Kidney (tissue), 14 donors: ENCODE measurements around the gene ATP2C2. TPM values are rescaled to one million over a fixed set of nuclear protein-coding genes. Genes with fewer than 3 reads are reported as not detected.

Experiments used
- DNase-seq, 5 donors: peaks; one replicate each; pipeline ENCODE4 v3.0.0-alpha.2; 2013 to 2020
- FAIRE-seq: peaks from 2 replicates; lab custom pipeline; 2012; peaks lifted over from hg19 to GRCh38; lab: Jason Lieb, UNC
- H3K27ac ChIP-seq, 2 donors: one replicate each; pipeline ENCODE4 v1.7.0; 2013; ENCODE audit warnings: low read depth in 2 of 2, low read length in 2 of 2, inconsistent platforms in 1 of 2
- H3K27me3 ChIP-seq: one replicate; pipeline ENCODE4 v1.7.1; 2013; ENCODE audit warnings: low read length, inconsistent platforms; ENCODE audit not compliant: control insufficient read depth, insufficient read depth
- H3K36me3 ChIP-seq, 3 donors: one replicate each; pipeline versions ENCODE4 v1.7.0 to v1.7.1; 2013; ENCODE audit warnings: low read length in 3 of 3, control low read depth in 1 of 3, inconsistent platforms in 1 of 3; ENCODE audit not compliant: insufficient read depth in 3 of 3, control insufficient read depth in 2 of 3
- H3K4me1 ChIP-seq, 3 donors: one replicate each; pipeline versions ENCODE4 v1.7.0 to v1.7.1; 2013; ENCODE audit warnings: low read length in 3 of 3, inconsistent platforms in 1 of 3, low read depth in 1 of 3; ENCODE audit not compliant: control insufficient read depth in 2 of 3, insufficient read depth in 2 of 3
- H3K4me3 ChIP-seq, 3 donors: one replicate each; pipeline versions ENCODE4 v1.7.0 to v1.8.1; 2013; ENCODE audit warnings: low read length in 3 of 3, control low read depth in 1 of 3, inconsistent platforms in 1 of 3
- H3K9ac ChIP-seq, 3 donors: one replicate each; pipeline versions ENCODE4 v1.7.0 to v1.7.1; 2013; ENCODE audit warnings: low read length in 3 of 3, control low read depth in 1 of 3, inconsistent platforms in 1 of 3
- H3K9me3 ChIP-seq, 3 donors: one replicate each; pipeline versions ENCODE4 v1.7.0 to v1.7.1; 2013; ENCODE audit warnings: low read length in 3 of 3, control low read depth in 1 of 3, inconsistent platforms in 1 of 3; ENCODE audit not compliant: control insufficient read depth in 2 of 3, insufficient read depth in 1 of 3
- CTCF ChIP-seq: IDR thresholded peaks from 3 replicates; pipeline ENCODE4 v1.5.1; 2012; ENCODE audit warnings: mild to moderate bottlenecking, moderate library complexity, borderline replicate concordance; ENCODE audit not compliant: insufficient read depth; ENCODE audit errors: extremely low read depth
- intact Hi-C: fragments of 100-400 bp; cut with DNase I; formaldehyde crosslinking; loops from one replicate; pipeline ENCODE4 v1.11.1; 2022
- polyA plus RNA-seq: library from polyadenylated mRNA; stranded (reverse); fragments of 350-450 nt; fragmentation: Illumina TruSeq; extraction: RNeasy Lipid Tissue Mini Kit (QIAGEN cat#74804); gene quantifications from one replicate; pipeline ENCODE4 v1.2.3, GENCODE V29; 2014; ENCODE audit warnings: low read depth, low replicate concordance; ENCODE audit not compliant: insufficient read depth
- total RNA-seq: library from RNA; stranded (reverse); fragmentation: NEBNext Ultra II Directional; extraction: Animal tissue kit (Norgen Biotek cat#: 25700); gene quantifications from one replicate; pipeline ENCODE4 v1.2.1, GENCODE V29; 2021
- donor health status: control.
- donor health status: control.
- donor health status: control.
- donor health status: control.
- donor health status: control.
- donor health status: DM: yes; HTN: yes; CAD: no.
- donor health status: Normal renal cell carcinoma (clear cell type).

The ATP2C2 gene
- total and polyA plus RNA-seq, 2 donors from 2014 or later: 2.2 to 2.6 TPM

- Histone ChIP-seq H3K27ac (no peak overlapping the region), H3K27me3 (no peaks in the 10 kb centered on the region), H3K36me3 (no peaks in the 10 kb centered on the region), H3K9me3 (no peaks in the 10 kb centered on the region), H3K4me3 (no peak overlapping the region), H3K9ac (no peak overlapping the region), H3K4me1 (peaks cover 0 to 8% (median 4%) of the 10 kb centered on the region in 3 donors)
- intact Hi-C loops: no loop called here
- DNase-seq (no peak), FAIRE-seq (no peak)
- no peak for TF ChIP-seq CTCF
These were observed 36.1 kb upstream of the ATP2C2 start for GRCh38 chr16:84331998-84332780.

- TF ChIP-seq CTCF: no peak
- Histone ChIP-seq H3K4me1 (peaks cover 0 to 8% (median 4%) of the 10 kb centered on the region in 3 donors), H3K27me3 (no peaks in the 10 kb centered on the region), H3K4me3 (no peak overlapping the region), H3K36me3 (no peaks in the 10 kb centered on the region), H3K9ac (no peak overlapping the region), H3K27ac (peak overlapping the region; percentile 32 to 33), H3K9me3 (no peaks in the 10 kb centered on the region)
- DNase-seq (no peak), FAIRE-seq (no peak)
- intact Hi-C loops: no loop called here
These were observed 35.2 kb upstream of the ATP2C2 start for GRCh38 chr16:84332975-84333684.

- H3K36me3 ChIP-seq: no peaks in the 10 kb centered on the region
- peaks cover 0 to 8% (median 4%) of the 10 kb centered on the region in 3 donors for H3K4me1 ChIP-seq
- no peak overlapping the region for H3K9ac ChIP-seq
- no peak for DNase-seq
- intact Hi-C loops: no loop called here
- H3K9me3 ChIP-seq: no peaks in the 10 kb centered on the region
- no peaks in the 10 kb centered on the region for H3K27me3 ChIP-seq
- no peak overlapping the region for H3K4me3 ChIP-seq
- peak overlapping the region in 1 of 2 donors; percentile 33 for H3K27ac ChIP-seq
- no peak for FAIRE-seq
- no peak for TF ChIP-seq CTCF
These were observed 34.3 kb upstream of the ATP2C2 start for GRCh38 chr16:84334058-84334457.
